22Rv1 (cell line): ENCODE measurements around the gene CUX1.

Experiments
- H3K27ac ChIP-seq: fragments of 450-650 bp; 2 replicates; pipeline ENCODE4 v1.5.1; 2017
- CTCF ChIP-seq: fragments of 450-650 bp; IDR thresholded peaks from 2 replicates; pipeline ENCODE4 v1.5.1; 2017; ENCODE audit warnings: mild to moderate bottlenecking
- ZFX ChIP-seq: fragments of 450-650 bp; IDR thresholded peaks from 2 replicates; pipeline ENCODE4 v1.6.1; 2017; ENCODE audit warnings: antibody characterized with exemption, borderline replicate concordance

The CUX1 gene

GRCh38 chr7:102248456-102249395, 431.3 kb downstream of the CUX1 start:
- TF ChIP-seq ZFX: no peak
- TF ChIP-seq CTCF: peak; percentile 27; the same call in 1 of the 2 replicates
- no peak overlapping the region for H3K27ac ChIP-seq

GRCh38 chr7:102251531-102252365, 434.3 kb downstream of the CUX1 start:
- no peak overlapping the region for H3K27ac ChIP-seq
- no peak for TF ChIP-seq CTCF
- TF ChIP-seq ZFX: no peak

- H3K27ac ChIP-seq: no peak overlapping the region
- TF ChIP-seq CTCF: no peak
- no peak for TF ChIP-seq ZFX
These were observed 435.0 kb downstream of the CUX1 start for GRCh38 chr7:102252366-102252982.

- no peak overlapping the region for H3K27ac ChIP-seq
- no peak for TF ChIP-seq ZFX
- TF ChIP-seq CTCF: no peak
These were observed 435.9 kb downstream of the CUX1 start for GRCh38 chr7:102253066-102253972.

- no peak overlapping the region for H3K27ac ChIP-seq
- no peak for TF ChIP-seq ZFX
- no peak for TF ChIP-seq CTCF
These were observed 436.5 kb downstream of the CUX1 start for GRCh38 chr7:102253973-102254370.

- no peak overlapping the region for H3K27ac ChIP-seq
- no peak for TF ChIP-seq ZFX
- no peak for TF ChIP-seq CTCF
These were observed 437.1 kb downstream of the CUX1 start for GRCh38 chr7:102254521-102254920.
